ENCODE measurements around the gene STARD7. TPM values are rescaled to one million over a fixed set of nuclear protein-coding genes. Genes with fewer than 3 reads are reported as not detected.

Gene STARD7
- total and polyA plus RNA-seq, 7 donors, result 39.6 to 88.5 (median 69.5) TPM

- Histone ChIP-seq H3K4me1 (peaks cover 0 to 17% (median 15%) of the 10 kb centered on the region in 4 donors), H3K4me3 (peak overlapping the region in 3 of 4 donors; percentile 52 to 70 (median 62)), H3K9me3 (no peaks in the 10 kb centered on the region), H3K27ac (peak overlapping the region in 2 of 4 donors; percentile 60), H3K27me3 (peaks cover 0 to 9% (median 0%) of the 10 kb centered on the region in 3 donors), H3K36me3 (no peaks in the 10 kb centered on the region)
- TF ChIP-seq POLR2A (IDR thresholded peaks at IDR 0.05) (no peak), EP300 (IDR thresholded peaks at IDR 0.05) (no peak), POLR2AphosphoS5 (IDR thresholded peaks at IDR 0.05) (no peak), CTCF (IDR thresholded peaks at IDR 0.05) (no peak)
- DNase-seq, result no peak
- whole genome bisulfite sequencing, 2 donors, result 29 to 60% methylated on average over 3 of the region's 3 CpGs
- intact Hi-C loops (cut with DNase I), result no loop called here
Observed at GRCh38 chr2:96145848-96146152, 62.8 kb downstream of the STARD7 start.

- WGBS, 2 donors, result 1 to 2% methylated on average over 94 of the region's 94 CpGs
- peaks cover 0 to 17% (median 15%) of the 10 kb centered on the region in 4 donors for H3K4me1 ChIP-seq
Observed at GRCh38 chr2:96145036-96145847, 63.4 kb downstream of the STARD7 start, which contains the start of gene DUSP2. DUSP2 (minus strand) TSS chr2:96145440; CDS start chr2:96145354, 86 bp downstream.

GRCh38 chr2:96144481-96145035, 64.1 kb downstream of the STARD7 start:
- WGBS, 2 donors, result 5 to 15% methylated on average over 35 of the region's 35 CpGs
- H3K27ac ChIP-seq, result peak overlapping the region in 3 of 4 donors; percentile 28 to 60 (median 60)
- no peaks in the 10 kb centered on the region for H3K9me3 ChIP-seq
- H3K4me3 ChIP-seq, result peak overlapping the region; percentile 18 to 70 (median 57)
- peaks cover 0 to 17% (median 15%) of the 10 kb centered on the region in 4 donors for H3K4me1 ChIP-seq
- DNase-seq, result peak; percentile 66
- H3K36me3 ChIP-seq, result no peaks in the 10 kb centered on the region
- intact Hi-C loops (cut with DNase I), result loop anchor here (5.0 kb wide), 1 partner anchor 118 kb away; no protein-coding TSS in a partner anchor
- peaks cover 0 to 9% (median 0%) of the 10 kb centered on the region in 3 donors for H3K27me3 ChIP-seq
- TF ChIP-seq POLR2AphosphoS5 (IDR thresholded peaks at IDR 0.05), result no peak
- TF ChIP-seq POLR2A (IDR thresholded peaks at IDR 0.05), result no peak
- no peak for TF ChIP-seq CTCF (IDR thresholded peaks at IDR 0.05)
- no peak for TF ChIP-seq EP300 (IDR thresholded peaks at IDR 0.05)

More at GRCh38 chr2:96145036-96145847, 63.4 kb downstream of the STARD7 start, which contains the start of gene DUSP2:
- H3K9me3 ChIP-seq, result no peaks in the 10 kb centered on the region
- H3K27me3 ChIP-seq, result peaks cover 0 to 9% (median 0%) of the 10 kb centered on the region in 3 donors
- peak within 1 kb of the TSS; percentile 29 to 70 (median 57) for H3K4me3 ChIP-seq
- peak within 1 kb of the TSS in 3 of 4 donors; percentile 28 to 60 (median 60) for H3K27ac ChIP-seq
- DNase-seq, result peak; percentile 83
- peak in 3 of 4 donors; percentile 39 to 44 (median 41) for TF ChIP-seq POLR2AphosphoS5 (IDR thresholded peaks at IDR 0.05)
- TF ChIP-seq EP300 (IDR thresholded peaks at IDR 0.05), result no peak
- intact Hi-C loops (cut with DNase I), result no loop called here
- H3K36me3 ChIP-seq, result no peaks in the 10 kb centered on the region

- H3K36me3 ChIP-seq, result no peaks in the 10 kb centered on the region
- no peak for TF ChIP-seq EP300 (IDR thresholded peaks at IDR 0.05)
- TF ChIP-seq POLR2AphosphoS5 (IDR thresholded peaks at IDR 0.05), result no peak
- no peak for TF ChIP-seq CTCF (IDR thresholded peaks at IDR 0.05)
- peaks cover 0 to 7% (median 0%) of the 10 kb centered on the region in 3 donors for H3K27me3 ChIP-seq
- H3K9me3 ChIP-seq, result no peaks in the 10 kb centered on the region
- no peak overlapping the region for H3K27ac ChIP-seq
- H3K4me1 ChIP-seq, result peaks cover 0 to 17% (median 15%) of the 10 kb centered on the region in 4 donors
- peak overlapping the region in 3 of 4 donors; percentile 52 to 70 (median 62) for H3K4me3 ChIP-seq
- WGBS, 2 donors, result 67 to 80% methylated on average over 23 of the region's 23 CpGs
- peak; percentile 59 for DNase-seq
- intact Hi-C loops (cut with DNase I), result loop anchor here (5.0 kb wide), 1 partner anchor 118 kb away; no protein-coding TSS in a partner anchor
Observed at GRCh38 chr2:96143848-96144480, 64.7 kb downstream of the STARD7 start.

Measured in sigmoid colon (tissue), 7 donors.